Measurements from ENCODE around the gene USH1C. TPM values are rescaled to one million over a fixed set of nuclear protein-coding genes. Genes with fewer than 3 reads are reported as not detected.
A peak's percentile ranks its signal among the peaks of the same experiment; 100 is the strongest.

USH1C gene
- total and polyA plus RNA-seq, 8 donors = 4.8 to 107 (median 22.2) TPM

- intact Hi-C loops (cut with DNase I; ENCODE audit: low total_unique reads) = no loop called here
- Histone ChIP-seq H3K36me3 (no peaks in the 10 kb centered on the region), H3K27ac (no peak overlapping the region), H3K4me1 (no peaks in the 10 kb centered on the region), H3K27me3 (peaks cover 0 to 6% (median 0%) of the 10 kb centered on the region in 3 donors), H3K9me3 (no peaks in the 10 kb centered on the region), H3K4me3 (no peak overlapping the region)
- WGBS, 5 donors = 89 to 94% (median 92%) methylated on average over 8 to 12 of the region's 12 CpGs
- no peak for TF ChIP-seq EP300 (IDR thresholded peaks at IDR 0.05)
- TF ChIP-seq POLR2A (IDR thresholded peaks at IDR 0.05) = no peak
- TF ChIP-seq POLR2AphosphoS5 (IDR thresholded peaks at IDR 0.05) = no peak
- no peak for TF ChIP-seq CTCF (IDR thresholded peaks at IDR 0.05)
- DNase-seq = no peak
These were observed 83.8 kb downstream of the USH1C start for GRCh38 chr11:17460406-17460805.

- Histone ChIP-seq H3K36me3 (no peaks in the 10 kb centered on the region), H3K4me1 (no peaks in the 10 kb centered on the region), H3K9me3 (no peaks in the 10 kb centered on the region), H3K4me3 (no peak overlapping the region), H3K27ac (no peak overlapping the region), H3K27me3 (peaks cover 0 to 6% (median 0%) of the 10 kb centered on the region in 3 donors)
- DNase-seq = peak in 1 of 2 donors; percentile 40
- intact Hi-C loops (cut with DNase I; ENCODE audit: low total_unique reads) = no loop called here
- 65 to 81% (median 71%) methylated on average over 9 of the region's 9 CpGs for WGBS, 5 donors
- TF ChIP-seq CTCF (IDR thresholded peaks at IDR 0.05) = no peak
- no peak for TF ChIP-seq POLR2AphosphoS5 (IDR thresholded peaks at IDR 0.05)
- no peak for TF ChIP-seq POLR2A (IDR thresholded peaks at IDR 0.05)
- no peak for TF ChIP-seq EP300 (IDR thresholded peaks at IDR 0.05)
These were observed 84.8 kb downstream of the USH1C start for GRCh38 chr11:17459236-17459896.

- WGBS, 5 donors = 46 to 52% (median 49%) methylated on average over 8 of the region's 8 CpGs
These were observed 85.9 kb downstream of the USH1C start for GRCh38 chr11:17458268-17458667.

More at GRCh38 chr11:17458268-17458667, 85.9 kb downstream of the USH1C start:
- H3K4me1 ChIP-seq = no peaks in the 10 kb centered on the region
- TF ChIP-seq CTCF (IDR thresholded peaks at IDR 0.05) (no peak), POLR2AphosphoS5 (IDR thresholded peaks at IDR 0.05) (no peak), EP300 (IDR thresholded peaks at IDR 0.05) (no peak), POLR2A (IDR thresholded peaks at IDR 0.05) (no peak)
- no peak overlapping the region for H3K27ac ChIP-seq
- intact Hi-C loops (cut with DNase I; ENCODE audit: low total_unique reads) = no loop called here
- peak in 1 of 2 donors; percentile 22 for DNase-seq
- H3K9me3 ChIP-seq = no peaks in the 10 kb centered on the region
- no peak overlapping the region for H3K4me3 ChIP-seq
- no peaks in the 10 kb centered on the region for H3K36me3 ChIP-seq
- H3K27me3 ChIP-seq = peaks cover 0 to 6% (median 0%) of the 10 kb centered on the region in 3 donors
